Head of caudate nucleus (tissue), 42 donors: Measurements from ENCODE around the gene NAB2.
"Not testable (repeated sequence)": the region's sequence is repeated elsewhere in the genome, so short reads cannot be mapped to it uniquely, and the experiment has no call there.

ENCODE experiments used
- DNase-seq, 42 donors: peaks; one replicate each; pipeline versions ENCODE4 v3.0.0 to v3.0.0-alpha.2; 2020 to 2021; ENCODE audit warnings: mixed read lengths in 7 of 42
- intact Hi-C: fragments of 100-400 bp; cut with DNase I; formaldehyde crosslinking; loops from one replicate; pipeline ENCODE4 v1.15.0; 2022

Gene NAB2

DNA sequence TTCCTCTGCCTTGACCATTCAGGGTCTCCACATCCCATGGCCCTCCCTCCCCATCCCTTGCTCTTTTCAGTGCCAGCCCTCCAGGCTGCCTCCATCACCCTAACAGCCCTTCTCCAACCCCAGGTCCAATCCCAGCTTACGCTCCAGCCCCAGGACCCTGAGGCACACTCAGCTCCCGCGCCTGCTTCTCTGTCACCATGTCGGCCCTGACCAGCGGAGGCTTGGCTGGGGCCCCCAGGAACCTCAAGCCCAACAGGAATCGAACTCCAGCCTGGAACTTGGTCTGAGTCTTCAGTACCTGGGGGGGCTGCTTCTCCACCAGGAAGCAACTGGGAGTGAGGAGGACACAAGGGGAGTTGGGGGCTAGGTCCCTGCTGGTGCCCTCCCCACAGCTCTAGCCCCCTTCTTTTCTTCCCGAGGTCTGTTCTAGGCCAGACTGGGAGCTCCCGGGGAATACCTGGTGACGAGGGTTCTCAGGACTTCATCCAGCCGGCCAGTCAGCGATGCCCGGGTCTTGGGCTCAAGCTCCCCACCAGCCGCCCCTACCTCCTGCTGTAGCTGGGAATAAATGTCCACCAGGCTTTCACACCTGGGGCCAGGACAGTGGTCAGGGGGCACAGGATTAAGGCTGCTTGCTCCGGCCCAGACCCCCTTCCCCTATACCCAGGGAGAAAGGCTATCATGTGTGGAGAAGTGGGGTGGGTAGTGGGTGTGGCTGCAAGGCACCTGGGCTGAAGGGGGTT, 16.3 kb downstream of the NAB2 start:
- DNase-seq: no peak
- intact Hi-C loops: no loop called here

GRCh38 chr12:57106021-57106708, 17.3 kb downstream of the NAB2 start:
- intact Hi-C loops: no loop called here
- DNase-seq: no peak

DNA sequence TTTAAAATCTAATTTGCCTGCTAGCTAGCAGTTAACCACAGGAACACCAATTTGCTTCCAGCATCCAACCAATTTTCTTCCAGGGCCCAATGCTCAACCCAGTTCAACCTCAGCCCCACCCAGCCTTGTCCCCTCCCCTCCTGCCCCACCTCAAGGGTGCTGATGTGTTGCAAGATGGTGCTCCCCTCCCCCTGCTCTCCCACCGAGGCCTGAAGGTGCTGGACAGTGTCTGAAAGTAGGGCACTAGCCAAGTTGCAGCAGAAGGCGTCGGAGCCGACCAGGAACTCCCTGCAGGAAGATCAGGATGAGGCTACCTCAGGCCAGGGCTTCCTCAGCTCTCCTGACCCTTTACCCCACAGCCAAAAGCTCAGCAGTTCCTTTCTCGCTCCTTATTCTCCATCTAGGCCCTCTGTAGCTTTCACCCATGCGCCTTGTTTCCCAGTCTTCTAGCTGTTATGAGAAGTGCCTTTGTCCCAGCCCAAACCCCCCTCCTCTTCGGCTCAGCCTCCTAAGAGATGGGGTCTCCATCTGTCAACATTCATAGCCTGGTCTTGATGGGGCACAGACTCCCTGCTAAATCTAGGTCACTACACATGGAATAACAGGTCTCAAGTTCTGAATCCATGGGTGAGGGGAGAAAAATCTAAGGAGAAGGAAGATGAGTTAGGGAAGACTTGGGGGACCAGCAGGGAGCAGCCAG, 18.7 kb downstream of the NAB2 start:
- DNase-seq: no peak

DNA sequence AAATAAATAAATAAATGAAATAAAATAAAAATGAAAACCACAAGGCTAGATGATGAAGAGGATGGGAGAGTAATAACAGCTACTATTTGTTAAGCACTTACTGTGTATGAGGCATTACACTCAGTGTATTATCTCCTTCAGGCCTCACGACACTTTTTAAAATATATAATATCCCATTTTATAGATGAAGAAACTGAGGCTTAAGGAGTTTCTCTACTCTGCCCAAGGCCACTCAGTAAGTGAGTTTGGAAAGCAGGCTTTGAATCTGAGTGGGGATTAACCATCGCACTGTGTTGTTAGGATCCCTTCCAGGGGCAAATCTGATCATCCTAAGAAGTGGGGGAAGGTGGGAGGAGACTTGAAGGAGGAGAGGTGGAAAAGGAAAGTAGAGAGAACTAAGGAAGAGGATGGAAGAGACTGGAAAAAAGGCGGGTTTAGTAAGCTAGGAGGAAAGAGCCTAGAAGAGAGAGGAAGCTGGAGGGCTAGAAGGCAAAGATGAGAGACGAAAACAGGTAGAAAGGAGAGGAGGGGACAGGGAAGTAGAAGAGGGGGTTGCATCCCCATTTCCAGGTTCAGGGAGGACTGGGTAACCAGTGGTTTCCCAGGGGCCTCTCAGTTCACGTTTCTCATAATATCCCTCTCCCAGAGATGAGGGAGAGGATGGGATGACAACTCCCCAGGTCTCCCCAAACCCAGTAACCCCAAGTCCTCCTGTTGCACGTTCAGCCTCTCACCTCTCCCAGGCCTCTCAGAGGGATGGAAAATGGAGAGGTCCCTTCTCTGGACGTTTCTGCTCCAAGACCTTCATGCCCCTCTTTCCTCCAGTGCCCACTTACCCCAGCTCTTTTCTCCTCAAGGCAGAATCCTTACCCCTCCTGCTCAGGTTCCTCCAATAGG, 20.5 kb downstream of the NAB2 start:
- no peak for DNase-seq
- intact Hi-C loops: no loop called here

More for the DNA sequence above, 18.7 kb downstream of the NAB2 start:
- intact Hi-C loops: no loop called here

DNA sequence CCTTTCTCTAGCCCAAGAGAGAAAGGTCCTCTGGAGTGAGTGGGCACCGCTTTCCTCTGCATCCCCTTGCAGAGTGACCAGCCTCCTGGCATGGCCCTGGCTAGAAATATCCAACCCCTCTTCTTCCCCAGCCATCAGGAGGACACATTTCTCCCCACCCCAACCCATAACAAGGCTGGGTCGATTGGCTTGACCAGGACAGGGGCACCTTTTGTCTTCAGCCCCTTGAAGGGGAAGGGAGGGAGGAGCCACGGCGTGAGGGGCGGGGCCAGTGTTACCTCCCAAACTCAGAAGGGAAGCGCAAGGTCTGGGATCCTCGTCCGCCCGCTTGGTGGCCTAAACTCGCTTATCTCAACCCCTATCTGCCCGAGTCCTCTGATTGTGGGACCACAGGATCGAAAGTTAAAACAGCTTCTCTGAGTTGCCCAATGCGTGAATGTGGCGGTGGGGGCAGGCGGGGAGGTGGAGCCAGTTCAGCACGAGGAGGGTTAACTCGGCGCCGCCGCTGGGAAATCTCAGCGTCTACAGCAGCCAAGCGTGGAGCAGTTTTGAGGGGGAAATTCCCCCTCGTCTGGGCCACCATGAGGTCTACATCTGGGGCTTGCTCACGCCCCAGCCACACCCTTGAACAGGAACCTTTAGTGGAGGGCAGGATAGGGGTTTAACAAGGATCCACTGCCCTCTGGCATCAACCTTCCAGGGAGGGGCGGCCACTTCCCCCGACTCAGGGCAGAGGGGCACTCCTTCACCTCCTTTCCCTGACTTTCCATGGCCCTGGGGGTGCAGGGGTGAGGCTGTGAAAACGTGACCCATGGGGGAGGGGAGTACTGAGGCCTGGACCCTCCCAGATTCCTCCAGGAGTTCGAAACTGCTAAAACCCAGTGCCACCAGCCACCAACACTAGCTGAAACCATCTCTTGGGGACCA, 21.5 kb downstream of the NAB2 start:
- DNase-seq: peak in 33 of 42 donors; percentile 32 to 80 (median 56)
- intact Hi-C loops: no loop called here

GRCh38 chr12:57111031-57111734, 22.3 kb downstream of the NAB2 start, which contains the start of gene STAT6:
STAT6 (minus strand) TSS chr12:57111362; CDS start chr12:57108278, 3,084 bp downstream.
- peak in 40 of 42 donors; percentile 36 to 87 (median 68) for DNase-seq
- intact Hi-C loops: no loop called here

- DNase-seq: peak in 25 of 42 donors; percentile 76 to 93 (median 86)
- intact Hi-C loops: loop anchor here (2.0 kb wide), 1 partner anchor 44 kb away; no protein-coding TSS in a partner anchor
Measured at GRCh38 chr12:57112492-57113294, 23.8 kb downstream of the NAB2 start.

GRCh38 chr12:57116580-57117281, 27.8 kb downstream of the NAB2 start:
- intact Hi-C loops: no loop called here
- DNase-seq: no peak

DNA sequence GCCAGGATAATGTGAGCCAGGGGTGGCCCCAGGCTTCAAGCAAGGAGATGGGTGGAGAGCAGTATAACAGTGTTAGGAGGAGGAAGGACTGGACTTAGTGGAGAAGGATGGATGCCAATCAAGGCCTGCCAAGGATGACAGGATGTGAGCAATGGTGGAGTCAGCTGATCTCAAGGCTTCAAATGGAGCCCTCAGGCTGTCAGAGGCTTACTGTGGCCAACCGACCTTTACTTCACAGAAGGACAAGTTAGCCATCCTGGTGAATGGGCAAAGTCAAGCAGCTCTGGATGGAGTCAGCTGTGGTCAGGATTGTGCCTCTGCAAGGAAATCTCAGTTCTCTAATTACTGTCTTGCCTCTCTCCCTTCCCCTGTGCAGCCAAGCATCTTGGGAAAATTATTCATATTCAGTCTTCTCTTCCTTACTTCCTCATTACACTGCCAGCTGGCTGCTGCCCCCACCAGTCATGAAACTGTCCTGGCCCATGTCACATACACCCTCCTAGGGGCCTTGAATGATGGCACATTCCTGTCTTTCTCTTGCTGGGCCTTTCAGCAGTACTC, 29.9 kb downstream of the NAB2 start:
- intact Hi-C loops: no loop called here
- DNase-seq: no peak

DNA sequence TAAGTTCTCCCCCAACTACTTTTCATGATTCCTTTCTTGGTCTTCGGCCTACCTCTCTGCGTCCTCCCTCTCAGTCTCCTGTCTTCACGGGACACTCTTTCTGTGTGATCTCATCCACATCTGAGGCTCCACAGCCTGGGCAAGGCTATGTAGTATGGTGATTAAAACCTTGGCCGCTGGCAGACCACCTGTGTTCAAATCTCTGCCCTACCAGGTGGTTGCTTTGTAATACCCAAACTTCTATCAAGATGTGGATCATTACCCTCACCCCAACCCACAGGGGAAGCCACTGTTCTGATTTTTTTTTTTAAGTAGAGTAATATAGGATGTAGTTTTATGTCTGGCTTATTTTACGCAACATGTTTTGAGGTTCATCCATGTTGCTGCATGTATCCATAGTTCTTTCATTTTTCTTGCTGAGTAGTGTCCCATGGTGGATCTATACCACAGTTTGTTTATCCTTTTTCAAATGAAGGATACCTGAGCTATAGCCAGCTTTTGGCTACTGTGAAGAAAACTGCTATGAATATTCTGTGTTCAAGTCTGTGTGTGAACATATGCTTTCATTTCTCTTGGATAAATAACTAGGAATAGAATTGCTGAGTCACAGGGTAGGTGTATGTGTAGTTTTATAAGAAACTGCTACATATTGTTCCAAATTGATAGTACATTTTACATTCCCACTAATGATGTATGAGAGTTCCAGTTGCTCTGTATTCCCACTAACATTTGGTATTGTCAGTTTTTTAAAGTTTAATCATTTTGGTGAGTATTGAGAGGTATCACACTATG, 30.6 kb downstream of the NAB2 start:
- DNase-seq: no peak
- intact Hi-C loops: no loop called here

- intact Hi-C loops: not testable (repeated sequence)
Measured at GRCh38 chr12:57120718-57121117, 31.8 kb downstream of the NAB2 start.

GRCh38 chr12:57123813-57124212, 34.9 kb downstream of the NAB2 start:
- intact Hi-C loops: no loop called here
- no peak for DNase-seq

More at GRCh38 chr12:57120718-57121117, 31.8 kb downstream of the NAB2 start:
- DNase-seq: not testable (repeated sequence)

GRCh38 chr12:57124261-57124877, 35.5 kb downstream of the NAB2 start:
- DNase-seq: peak in 41 of 42 donors; percentile 46 to 96 (median 84)
- intact Hi-C loops: no loop called here

DNA sequence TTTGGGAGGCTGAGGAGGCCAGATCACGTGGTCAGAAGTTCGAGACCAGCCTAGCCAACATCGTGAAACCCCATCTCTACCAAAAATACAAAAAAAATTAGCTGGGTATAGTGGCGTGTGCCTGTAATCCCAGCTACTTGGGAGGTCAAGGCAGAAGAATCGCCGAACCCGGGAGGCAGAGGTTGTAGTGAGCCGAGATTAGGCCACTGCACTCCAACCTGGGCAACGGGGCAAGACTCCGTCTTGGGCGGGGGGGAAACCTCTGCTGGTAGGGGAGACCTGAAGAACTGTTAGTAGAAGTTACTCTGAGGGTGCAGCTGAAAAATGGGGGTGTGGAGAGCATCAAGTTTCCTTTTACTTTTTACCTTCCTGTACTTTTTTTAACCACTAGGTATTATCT, 37.1 kb downstream of the NAB2 start:
- intact Hi-C loops: loop anchor here (5.0 kb wide), 1 partner anchor 56 kb away; no protein-coding TSS in a partner anchor
- no peak for DNase-seq
